Spleen (tissue), 7 donors: Measurements from ENCODE around the gene DDIT4.

ENCODE experiments used
- CTCF ChIP-seq, 11 experiments: fragments of 200-600 bp in 7 of 11; fragments of 450-650 bp in 4 of 11; sonication (generic) in 4 of 11; IDR thresholded peaks in 8 of 11; conservative IDR thresholded peaks in 3 of 11; 1 replicate in 7 of 11; 2 replicates in 4 of 11; pipeline versions ENCODE4 v1.4.0 to v1.8.0; 2016 to 2021; ENCODE audit warnings: antibody characterized with exemption in 11 of 11, inconsistent platforms in 4 of 11, mild to moderate bottlenecking in 1 of 11
- POLR2A ChIP-seq, 3 donors: fragments of 450-650 bp; IDR thresholded peaks; one replicate each; pipeline ENCODE4 v1.5.1; 2017; ENCODE audit warnings: antibody characterized with exemption in 3 of 3, mild to moderate bottlenecking in 1 of 3
- donor health status: DM: no; HTN: no; CAD: no; lungs with moderate emphysema.
- donor health status: DM: no; HTN: no; CAD: no.
- donor health status: DM: no; HTN: no; CAD: no.

- TF ChIP-seq CTCF (IDR thresholded peaks at IDR 0.05 in 8 of 11, conservative IDR thresholded peaks at IDR 0.05 in 3 of 11) (no peak), POLR2A (IDR thresholded peaks at IDR 0.05) (no peak)
Observed at GRCh38 chr10:72255977-72256729, 17.6 kb upstream of the DDIT4 start.
